GM19023 (cell line): ENCODE data around the gene ITGA2B.
"Not testable (repeated sequence)": the region's sequence is repeated elsewhere in the genome, so short reads cannot be mapped to it uniquely, and the experiment has no call there.

Experiments
- ATAC-seq: cut with Tn5 transposase; IDR thresholded peaks from one replicate; pipeline ENCODE4 v1.9.1; 2021; ENCODE audit warnings: mild to moderate bottlenecking, moderate library complexity; ENCODE audit not compliant: unreplicated experiment

Gene ITGA2B

DNA sequence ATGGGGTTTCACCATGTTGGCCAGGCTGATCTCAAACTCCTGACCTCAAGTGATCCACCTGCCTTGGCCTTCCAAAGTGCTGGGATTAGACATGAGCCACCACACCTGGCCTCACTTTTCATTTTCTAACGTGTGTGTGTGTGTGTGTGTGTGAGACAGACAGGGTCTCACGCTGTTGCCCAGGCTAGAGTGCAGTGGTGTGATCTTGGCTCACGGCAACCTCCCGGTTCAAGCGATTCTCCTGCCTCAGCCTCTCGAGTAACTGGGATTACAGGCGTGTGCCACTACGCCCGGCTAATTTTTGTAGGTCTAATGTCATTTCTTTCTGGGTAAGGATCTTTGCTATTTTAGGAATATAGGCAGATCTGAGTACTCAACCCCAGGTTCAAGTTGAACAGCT, 4.7 kb upstream of the ITGA2B start:
- not testable (repeated sequence) for ATAC-seq

DNA sequence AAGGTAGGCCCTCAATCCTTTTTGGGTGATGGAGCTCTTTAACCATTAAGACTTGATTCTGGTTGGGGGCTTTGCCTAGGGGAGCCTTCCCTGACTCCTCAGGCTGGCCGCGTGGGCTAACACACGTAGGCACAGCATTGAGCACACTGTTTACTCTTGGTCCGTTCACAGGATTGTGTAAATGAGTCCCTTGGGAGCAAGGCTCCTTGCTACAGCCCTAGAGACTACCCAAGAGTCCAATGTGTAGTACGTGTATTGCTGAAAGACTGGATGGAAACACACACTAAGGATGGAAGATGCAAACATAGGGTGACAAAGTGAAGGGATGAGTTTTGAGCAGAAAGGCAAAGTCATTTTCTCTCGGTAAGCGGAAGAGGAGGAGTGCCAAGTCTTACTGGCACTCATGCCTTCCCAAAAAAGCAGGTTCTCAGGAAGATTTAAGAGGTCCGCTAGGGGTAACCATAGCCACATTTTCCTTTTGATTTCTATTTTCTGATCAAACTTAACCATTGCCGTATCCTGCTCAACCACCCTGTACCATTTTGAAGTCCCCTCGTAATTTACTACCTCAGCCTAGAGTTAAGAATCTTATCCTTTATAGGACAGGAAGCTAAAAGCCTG, 911 bp upstream of the ITGA2B start:
- no peak for ATAC-seq

GRCh38 chr17:44389723-44390202, 314 bp upstream of the ITGA2B start:
- ATAC-seq = no peak

- ATAC-seq = no peak
Measured at GRCh38 chr17:44387804-44388203, 1.6 kb downstream of the ITGA2B start.

DNA sequence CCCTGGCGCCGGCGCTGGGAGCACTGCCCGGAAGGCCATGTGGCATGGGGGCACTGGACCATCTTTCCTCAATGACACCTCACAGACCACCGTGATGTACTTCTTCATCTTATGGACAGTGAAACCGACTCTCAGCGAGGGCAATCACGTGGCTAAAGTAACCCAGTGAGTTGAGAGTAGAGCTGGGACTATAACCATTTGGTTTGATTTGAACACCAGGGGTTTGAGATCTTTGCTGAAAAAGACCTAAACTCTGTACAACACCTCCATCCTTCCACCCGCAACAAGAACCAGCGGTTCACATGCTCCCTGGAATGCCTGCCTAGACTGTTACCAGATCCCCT, 3.3 kb downstream of the ITGA2B start:
- no peak for ATAC-seq

- no peak for ATAC-seq
Measured at GRCh38 chr17:44385287-44386181, 3.9 kb downstream of the ITGA2B start.

- ATAC-seq = no peak
Measured at GRCh38 chr17:44384823-44385286, 4.6 kb downstream of the ITGA2B start.

DNA sequence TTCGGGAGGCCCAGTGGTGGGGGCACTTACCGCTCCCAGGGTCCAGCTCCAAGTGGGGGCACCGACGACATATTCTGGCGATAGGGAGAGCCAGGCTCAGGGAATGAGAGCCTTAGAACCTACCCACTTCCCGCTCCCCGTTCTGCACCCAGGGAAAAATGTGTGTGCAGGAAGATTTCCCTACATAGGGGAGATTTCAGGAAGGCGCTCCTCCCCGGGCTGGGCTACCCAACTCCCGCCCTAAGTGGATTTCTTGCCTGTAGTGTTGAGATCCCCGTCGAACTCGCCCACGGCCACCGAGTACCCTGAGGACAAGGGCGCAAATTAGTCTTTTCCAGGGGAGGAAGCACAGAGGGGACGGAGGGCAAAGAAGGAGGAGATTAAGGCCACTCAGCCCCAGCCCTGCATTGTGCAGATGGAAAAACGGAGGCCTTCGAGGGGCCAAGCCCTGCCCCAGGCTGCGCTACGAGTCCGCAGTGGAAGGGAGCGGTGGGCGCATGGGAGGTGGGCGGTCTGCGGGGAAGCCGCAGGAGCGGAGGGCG, 5.1 kb downstream of the ITGA2B start:
- no peak for ATAC-seq

DNA sequence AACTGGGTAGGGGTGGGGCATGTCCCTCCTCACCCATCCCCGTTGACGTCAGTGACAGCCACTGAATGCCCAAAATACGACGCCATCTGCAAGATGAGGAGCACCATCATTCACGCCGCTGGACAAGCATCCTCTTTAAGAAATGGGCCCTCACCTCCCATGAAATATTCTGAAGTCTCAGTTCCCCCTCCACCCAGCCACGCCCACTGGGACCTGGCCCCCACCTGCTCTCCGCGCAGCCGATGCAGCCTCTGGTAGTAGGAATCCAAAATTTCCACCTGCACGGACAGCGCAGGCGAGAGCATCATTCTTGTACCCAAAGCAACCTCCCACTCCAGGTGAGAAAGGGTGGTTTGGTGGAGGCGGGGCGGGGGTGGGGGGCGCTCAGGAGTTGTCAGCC, 5.6 kb downstream of the ITGA2B start:
- no peak for ATAC-seq

DNA sequence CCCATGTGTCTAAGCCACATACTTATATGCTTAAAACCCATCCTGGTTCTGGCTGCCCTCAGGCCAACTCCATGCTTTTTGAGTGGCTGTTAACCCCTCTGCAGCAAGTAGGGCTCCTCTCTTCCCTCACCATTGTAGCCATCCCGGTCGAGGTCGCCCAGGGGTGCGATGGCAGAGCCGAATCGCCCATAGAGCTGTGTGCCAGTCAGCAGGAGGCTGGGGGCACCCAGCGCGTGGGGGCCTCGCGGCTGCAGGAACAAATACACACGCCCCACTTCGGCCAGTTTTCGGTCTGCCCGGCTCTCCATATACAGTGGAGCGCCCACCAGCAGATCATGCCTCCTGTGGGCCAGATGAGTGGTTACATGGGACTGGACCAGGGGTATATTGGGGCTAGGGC, 6.1 kb downstream of the ITGA2B start:
- no peak for ATAC-seq

- no peak for ATAC-seq
Measured at GRCh38 chr17:44382917-44383316, 6.5 kb downstream of the ITGA2B start.

- ATAC-seq = no peak
Measured at GRCh38 chr17:44381810-44382305, 7.6 kb downstream of the ITGA2B start.

- ATAC-seq = no peak
Measured at GRCh38 chr17:44380767-44381166, 8.7 kb downstream of the ITGA2B start.

- no peak for ATAC-seq
Measured at GRCh38 chr17:44379887-44380286, 9.6 kb downstream of the ITGA2B start.

- no peak for ATAC-seq
Measured at GRCh38 chr17:44378171-44378705, 11.2 kb downstream of the ITGA2B start.

DNA sequence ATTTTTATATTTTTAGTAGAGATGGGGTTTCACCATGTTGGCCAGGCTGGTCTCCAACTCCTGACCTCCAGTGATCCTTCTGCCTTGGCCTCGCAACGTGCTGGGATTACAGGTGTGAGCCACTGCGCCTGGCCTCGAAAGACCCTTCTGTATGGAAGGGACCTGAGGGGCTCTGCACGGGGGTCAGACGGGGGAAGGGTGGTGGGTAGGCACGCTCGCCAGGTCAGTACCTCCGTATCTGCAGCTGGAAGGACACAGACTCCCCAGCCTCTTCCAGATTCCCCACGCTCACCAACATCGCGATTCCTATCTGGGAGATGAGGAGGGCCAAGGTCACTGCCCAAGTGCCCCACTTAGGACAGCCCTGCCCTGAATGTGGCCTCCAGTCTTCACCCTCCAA, 12.7 kb downstream of the ITGA2B start:
- no peak for ATAC-seq

DNA sequence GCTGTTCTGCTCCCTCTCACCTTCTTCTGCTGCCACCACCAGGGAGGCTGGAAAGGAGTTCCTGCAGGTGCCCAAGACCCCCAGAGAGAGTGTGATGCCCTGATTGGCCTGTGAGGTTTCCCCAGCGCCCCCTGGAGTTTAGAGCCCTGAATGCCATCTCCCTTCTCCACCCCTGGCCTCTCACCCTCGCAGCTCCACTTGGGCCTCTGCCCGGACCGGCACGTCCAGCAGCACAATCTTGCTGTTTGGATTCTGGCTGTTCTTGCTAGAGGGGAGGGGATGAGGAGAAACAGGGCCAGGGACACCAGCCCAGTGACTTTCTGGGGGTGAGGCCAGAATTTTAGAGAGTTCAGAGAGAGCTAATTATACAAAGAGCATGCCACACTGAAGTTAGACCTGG, 13.3 kb downstream of the ITGA2B start:
- ATAC-seq = no peak

- ATAC-seq = no peak
Measured at GRCh38 chr17:44375196-44376017, 14.0 kb downstream of the ITGA2B start.

DNA sequence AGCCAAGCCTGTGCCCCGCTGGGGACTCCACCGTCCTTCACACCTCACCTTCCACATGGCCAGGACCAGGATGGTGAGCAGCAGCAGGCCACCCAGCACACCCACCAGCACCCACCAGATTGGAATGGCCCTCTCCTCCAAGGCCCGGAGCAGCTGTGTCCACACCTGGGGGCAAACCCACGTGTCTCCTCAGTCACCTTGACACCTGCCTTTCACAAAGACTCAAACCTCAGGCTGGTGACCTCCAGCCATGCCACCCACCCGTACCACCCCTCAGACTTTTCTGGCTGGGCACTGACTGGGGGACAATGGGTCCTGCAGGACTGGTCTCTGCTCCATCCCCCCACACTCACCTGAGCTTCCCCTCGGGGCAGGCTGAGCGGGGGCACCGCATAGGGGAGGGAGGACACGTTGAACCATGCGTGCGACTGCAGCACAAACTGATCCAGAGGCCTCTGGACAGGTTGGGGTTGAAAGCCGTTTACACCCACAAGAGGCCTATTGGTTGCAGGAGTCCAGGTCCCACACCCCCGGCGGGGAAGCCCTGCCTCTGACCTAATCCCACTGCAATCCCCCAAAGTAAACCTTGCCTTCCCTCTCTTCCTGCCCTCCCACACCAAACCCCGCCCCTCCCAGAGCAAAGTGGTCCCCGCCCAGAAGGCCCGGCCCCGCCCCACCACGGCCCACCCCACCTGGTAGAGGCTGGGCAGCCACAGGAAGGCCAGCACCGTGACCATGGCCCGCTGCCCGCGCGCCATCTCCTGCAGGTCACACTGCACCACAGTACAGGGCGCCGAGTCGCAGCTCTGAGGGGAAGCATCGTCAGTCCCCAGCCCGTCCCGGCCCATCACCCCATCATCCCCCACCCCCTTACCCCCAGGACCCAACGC, 14.9 kb downstream of the ITGA2B start:
- no peak for ATAC-seq

DNA sequence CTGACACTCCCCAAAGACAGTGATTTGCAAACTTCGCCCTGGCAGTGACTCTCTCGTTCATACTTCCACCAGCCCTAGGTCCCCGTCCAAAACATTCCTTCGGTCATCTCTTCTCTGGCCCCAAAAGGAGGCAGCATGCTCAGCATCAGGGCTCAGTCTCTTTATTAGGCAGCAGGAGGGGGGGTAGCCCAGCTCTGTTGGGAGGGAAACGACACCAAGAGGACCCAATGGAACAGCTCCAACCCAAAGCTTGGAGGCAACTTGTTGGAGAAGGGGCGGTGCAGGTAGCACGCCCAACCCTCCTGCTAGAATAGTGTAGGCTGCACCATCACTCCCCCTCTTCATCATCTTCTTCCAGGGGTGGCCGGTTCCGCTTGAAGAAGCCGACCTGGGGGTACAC, 17.4 kb downstream of the ITGA2B start:
- ATAC-seq = no peak
